ENCODE measurements around the gene FAM163B.
"Not testable (repeated sequence)": the region's sequence is repeated elsewhere in the genome, so short reads cannot be mapped to it uniquely, and the experiment has no call there.

FAM163B gene

GRCh38 chr9:133576031-133576874, 32.9 kb downstream of the FAM163B start:
- no peak overlapping the region for H3K4me3 ChIP-seq (ENCODE audit: low read length)
- DNase-seq (ENCODE audit: low read depth, low spot score): no peak

GRCh38 chr9:133575186-133576030, 33.8 kb downstream of the FAM163B start:
- no peak overlapping the region for H3K4me3 ChIP-seq (ENCODE audit: low read length)
- no peak for DNase-seq (ENCODE audit: low read depth, low spot score)

- DNase-seq (ENCODE audit: low read depth, low spot score): no peak
- H3K4me3 ChIP-seq (ENCODE audit: low read length): no peak overlapping the region
Observed at GRCh38 chr9:133574771-133575170, 34.4 kb downstream of the FAM163B start.

- no peak for DNase-seq (ENCODE audit: low read depth, low spot score)
- no peak overlapping the region for H3K4me3 ChIP-seq (ENCODE audit: low read length)
Observed at GRCh38 chr9:133573791-133574515, 35.2 kb downstream of the FAM163B start.

GRCh38 chr9:133572821-133573361, 36.3 kb downstream of the FAM163B start:
- H3K4me3 ChIP-seq (ENCODE audit: low read length): no peak overlapping the region
- no peak for DNase-seq (ENCODE audit: low read depth, low spot score)

GRCh38 chr9:133571896-133572595, 37.1 kb downstream of the FAM163B start:
- H3K4me3 ChIP-seq (ENCODE audit: low read length): no peak overlapping the region
- DNase-seq (ENCODE audit: low read depth, low spot score): no peak

- DNase-seq (ENCODE audit: low read depth, low spot score): no peak
- H3K4me3 ChIP-seq (ENCODE audit: low read length): no peak overlapping the region
Observed at GRCh38 chr9:133571391-133571890, 37.7 kb downstream of the FAM163B start.

- DNase-seq (ENCODE audit: low read depth, low spot score): no peak
Observed at GRCh38 chr9:133570691-133571080, 38.5 kb downstream of the FAM163B start.

GRCh38 chr9:133569891-133570690, 39.1 kb downstream of the FAM163B start:
- no peak for DNase-seq (ENCODE audit: low read depth, low spot score)

More at GRCh38 chr9:133570691-133571080, 38.5 kb downstream of the FAM163B start:
- H3K4me3 ChIP-seq (ENCODE audit: low read length): no peak overlapping the region

GRCh38 chr9:133569121-133569785, 39.9 kb downstream of the FAM163B start:
- H3K4me3 ChIP-seq (ENCODE audit: low read length): no peak overlapping the region
- DNase-seq (ENCODE audit: low read depth, low spot score): no peak

More at GRCh38 chr9:133569891-133570690, 39.1 kb downstream of the FAM163B start:
- H3K4me3 ChIP-seq (ENCODE audit: low read length): no peak overlapping the region

- H3K4me3 ChIP-seq (ENCODE audit: low read length): no peak overlapping the region
- no peak for DNase-seq (ENCODE audit: low read depth, low spot score)
Observed at GRCh38 chr9:133568186-133568585, 41.0 kb downstream of the FAM163B start.

- no peak for DNase-seq (ENCODE audit: low read depth, low spot score)
Observed at GRCh38 chr9:133566817-133567216, 42.4 kb downstream of the FAM163B start.

GRCh38 chr9:133566382-133566781, 42.8 kb downstream of the FAM163B start:
- no peak for DNase-seq (ENCODE audit: low read depth, low spot score)

More at GRCh38 chr9:133566817-133567216, 42.4 kb downstream of the FAM163B start:
- H3K4me3 ChIP-seq (ENCODE audit: low read length): no peak overlapping the region

GRCh38 chr9:133564451-133565116, 44.6 kb downstream of the FAM163B start:
- no peak for DNase-seq (ENCODE audit: low read depth, low spot score)
- no peak overlapping the region for H3K4me3 ChIP-seq (ENCODE audit: low read length)

More at GRCh38 chr9:133566382-133566781, 42.8 kb downstream of the FAM163B start:
- H3K4me3 ChIP-seq (ENCODE audit: low read length): no peak overlapping the region

GRCh38 chr9:133563814-133564213, 45.4 kb downstream of the FAM163B start:
- H3K4me3 ChIP-seq (ENCODE audit: low read length); DNase-seq (ENCODE audit: low read depth, low spot score): not testable (repeated sequence)

- no peak for DNase-seq (ENCODE audit: low read depth, low spot score)
- no peak overlapping the region for H3K4me3 ChIP-seq (ENCODE audit: low read length)
Observed at GRCh38 chr9:133563291-133563796, 45.8 kb downstream of the FAM163B start.

Data from Jurkat, Clone E6-1 (cell line).